ENCODE measurements around the gene CCDC38.
A peak's percentile ranks its signal among the peaks of the same experiment; 100 is the strongest.
"Not testable (repeated sequence)": the region's sequence is repeated elsewhere in the genome, so short reads cannot be mapped to it uniquely, and the experiment has no call there.

CCDC38 gene

DNA sequence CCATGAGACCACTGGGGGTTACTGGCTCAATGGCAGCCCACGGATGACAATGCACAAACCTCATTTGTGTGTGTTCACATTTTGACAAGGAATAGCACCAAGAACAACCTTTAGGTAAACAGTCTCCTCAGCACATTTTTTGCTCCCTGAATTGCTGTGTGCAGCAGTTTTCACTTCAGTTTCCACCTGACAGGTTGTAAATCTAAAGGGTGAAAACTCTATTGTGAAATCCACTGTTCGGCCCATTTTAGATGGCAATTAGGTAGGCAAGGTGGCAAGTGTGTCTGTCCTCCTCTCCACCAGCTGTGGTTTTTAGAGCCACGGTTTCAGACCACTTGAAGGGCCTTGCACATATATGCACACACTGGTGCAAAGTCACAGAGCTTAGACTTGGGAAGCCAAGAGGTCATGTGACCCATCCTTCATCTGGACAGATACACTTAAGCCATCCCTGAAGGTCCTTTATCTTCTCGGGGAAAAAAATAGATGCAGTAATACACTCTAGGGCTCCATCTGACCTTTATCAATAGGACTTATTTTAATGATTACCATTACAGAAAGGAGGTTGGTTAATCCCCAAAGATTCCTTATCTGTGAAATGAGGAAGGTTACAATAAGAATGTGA lies 30.5 kb upstream of the CCDC38 start:
- ATAC-seq, result no peak
- no peak overlapping the region for H3K27ac Mint-ChIP-seq
- no peaks in the 10 kb centered on the region for H3K36me3 Mint-ChIP-seq
- no peak for DNase-seq (ENCODE audit: low spot score in 2 of 2)
- H3K4me3 Mint-ChIP-seq, result no peak overlapping the region
- no peaks in the 10 kb centered on the region for H3K4me1 Mint-ChIP-seq
- no peaks in the 10 kb centered on the region for H3K9me3 Mint-ChIP-seq

- no peaks in the 10 kb centered on the region for H3K36me3 Mint-ChIP-seq
- ATAC-seq, result no peak
- H3K4me1 Mint-ChIP-seq, result no peaks in the 10 kb centered on the region
- no peak overlapping the region for H3K27ac Mint-ChIP-seq
- peak in 1 of 2 donors; percentile 25 for DNase-seq (ENCODE audit: low spot score in 2 of 2)
- H3K4me3 Mint-ChIP-seq, result no peak overlapping the region
- no peaks in the 10 kb centered on the region for H3K9me3 Mint-ChIP-seq
Observed at GRCh38 chr12:95970905-95971304, 28.5 kb upstream of the CCDC38 start.

DNA sequence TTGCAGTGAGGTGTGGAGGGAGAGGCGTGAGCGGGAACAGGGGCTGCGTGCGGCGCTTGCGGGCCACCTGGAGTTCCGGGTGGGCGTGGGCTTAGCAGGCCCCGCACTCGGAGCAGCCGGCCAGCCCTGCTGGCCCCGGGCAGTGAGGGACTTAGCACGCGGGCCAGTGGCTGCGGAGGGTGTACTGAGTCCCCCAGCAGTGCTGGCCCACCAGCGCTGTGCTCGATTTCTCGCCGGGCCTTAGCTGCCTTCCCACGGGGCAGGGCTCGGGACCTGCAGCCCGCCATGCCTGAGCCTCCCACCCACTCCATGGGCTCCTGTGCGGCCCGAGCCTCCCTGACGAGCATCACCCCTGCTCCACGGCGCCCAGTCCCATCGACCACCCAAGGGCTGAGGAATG lies 26.7 kb upstream of the CCDC38 start:
- not testable (repeated sequence) for H3K36me3 Mint-ChIP-seq; DNase-seq (ENCODE audit: low spot score in 2 of 2); H3K4me3 Mint-ChIP-seq; H3K9me3 Mint-ChIP-seq; H3K27ac Mint-ChIP-seq; ATAC-seq; H3K4me1 Mint-ChIP-seq

DNA sequence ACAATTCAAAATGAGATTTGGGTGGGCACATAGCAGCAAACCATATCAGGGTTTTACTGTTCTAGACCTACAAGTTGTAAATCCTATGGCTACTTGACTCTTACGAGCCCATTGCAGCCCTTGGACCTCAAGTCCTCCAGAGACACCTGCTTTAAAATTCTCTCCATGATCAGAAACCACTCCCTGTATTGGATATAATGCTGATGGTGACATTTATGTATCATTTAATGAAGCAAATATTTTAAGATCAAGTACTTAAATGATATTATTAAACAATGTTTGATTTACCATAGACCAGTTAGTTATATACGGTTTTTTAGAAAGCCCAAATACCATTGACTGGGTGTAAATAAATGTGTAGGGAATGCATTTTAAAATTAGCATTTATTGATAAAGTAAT lies 24.9 kb upstream of the CCDC38 start:
- H3K9me3 Mint-ChIP-seq, result no peaks in the 10 kb centered on the region
- no peak overlapping the region for H3K27ac Mint-ChIP-seq
- H3K4me3 Mint-ChIP-seq, result no peak overlapping the region
- no peaks in the 10 kb centered on the region for H3K36me3 Mint-ChIP-seq
- peak in 1 of 2 donors; percentile 4 for DNase-seq (ENCODE audit: low spot score in 2 of 2)
- ATAC-seq, result no peak
- no peaks in the 10 kb centered on the region for H3K4me1 Mint-ChIP-seq

DNA sequence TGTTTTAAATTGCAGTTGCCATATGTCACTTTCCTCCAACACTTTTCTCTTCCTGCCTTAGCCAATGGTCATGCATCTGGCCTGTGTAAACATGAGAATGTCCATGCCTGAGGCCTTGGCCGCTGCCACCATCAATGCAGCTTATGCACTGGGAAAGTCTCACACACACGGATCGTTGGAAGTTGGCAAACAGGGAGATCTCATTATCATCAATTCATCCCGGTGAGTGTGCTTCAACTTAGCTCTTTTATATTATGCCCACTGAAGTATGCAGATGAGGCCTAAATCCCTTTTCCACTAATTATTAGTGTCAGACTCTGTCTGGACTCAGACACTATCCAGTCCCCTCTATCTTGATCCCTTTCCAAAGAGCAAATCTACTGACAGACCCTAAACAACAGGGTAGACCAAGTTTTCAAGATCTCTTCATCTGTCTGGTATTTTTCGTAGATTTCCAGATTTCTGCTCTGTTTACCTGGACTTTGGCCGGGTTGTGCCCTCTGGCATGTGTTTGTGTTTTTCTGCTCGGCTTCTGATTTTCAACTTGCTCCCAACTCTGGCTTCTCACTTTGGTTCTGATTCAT lies 24.0 kb upstream of the CCDC38 start:
- H3K4me3 Mint-ChIP-seq, result no peak overlapping the region
- no peak for DNase-seq (ENCODE audit: low spot score in 2 of 2)
- H3K9me3 Mint-ChIP-seq, result no peaks in the 10 kb centered on the region
- H3K4me1 Mint-ChIP-seq, result no peaks in the 10 kb centered on the region
- no peak overlapping the region for H3K27ac Mint-ChIP-seq
- no peaks in the 10 kb centered on the region for H3K36me3 Mint-ChIP-seq
- no peak for ATAC-seq

DNA sequence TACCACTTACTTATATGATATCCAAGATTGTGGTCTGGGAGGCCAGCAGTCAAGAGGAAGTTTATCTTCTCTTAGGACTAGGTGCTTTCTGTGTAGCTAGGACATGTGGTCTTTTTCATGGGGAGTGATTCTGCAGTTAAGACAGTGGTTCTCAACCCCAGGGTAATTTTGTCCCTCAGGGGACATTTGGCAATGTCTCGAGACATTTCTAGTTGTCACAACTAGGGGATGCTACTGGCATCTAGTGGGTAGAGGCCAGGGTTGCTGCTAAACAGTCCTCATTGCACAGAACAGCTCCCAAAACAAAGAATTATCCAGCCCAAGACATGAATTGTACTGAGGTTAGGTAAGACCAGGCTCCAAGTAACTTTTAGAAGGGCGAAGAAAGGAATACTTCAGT lies 20.7 kb upstream of the CCDC38 start:
- no peak overlapping the region for H3K27ac Mint-ChIP-seq
- no peaks in the 10 kb centered on the region for H3K4me1 Mint-ChIP-seq

DNA sequence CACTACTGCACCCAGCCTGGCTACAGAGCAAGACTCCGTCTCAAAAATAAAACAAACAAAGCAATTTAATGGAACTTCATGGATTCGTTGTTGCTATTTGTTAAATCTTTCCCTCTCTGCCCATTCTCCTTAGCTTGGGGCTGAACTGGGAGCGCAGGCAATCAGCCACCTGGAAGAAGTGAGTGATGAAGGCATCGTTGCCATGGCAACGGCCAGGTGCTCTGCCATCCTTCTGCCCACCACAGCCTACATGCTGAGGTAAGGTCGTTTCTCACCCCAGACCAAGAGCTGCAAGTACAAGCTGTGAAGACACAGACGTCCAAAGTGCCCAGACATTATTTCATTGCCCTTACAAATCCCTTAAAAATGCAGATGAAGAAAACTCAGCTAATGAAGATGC lies 19.8 kb upstream of the CCDC38 start:
- no peaks in the 10 kb centered on the region for H3K4me1 Mint-ChIP-seq
- no peaks in the 10 kb centered on the region for H3K36me3 Mint-ChIP-seq
- H3K4me3 Mint-ChIP-seq, result no peak overlapping the region
- DNase-seq (ENCODE audit: low spot score in 2 of 2) (no peak), ATAC-seq (no peak)
- H3K27ac Mint-ChIP-seq, result no peak overlapping the region
- no peaks in the 10 kb centered on the region for H3K9me3 Mint-ChIP-seq

More for the DNA sequence above, 20.7 kb upstream of the CCDC38 start:
- no peak for DNase-seq (ENCODE audit: low spot score in 2 of 2)
- no peak for ATAC-seq
- no peak overlapping the region for H3K4me3 Mint-ChIP-seq
- no peaks in the 10 kb centered on the region for H3K9me3 Mint-ChIP-seq
- no peaks in the 10 kb centered on the region for H3K36me3 Mint-ChIP-seq

DNA sequence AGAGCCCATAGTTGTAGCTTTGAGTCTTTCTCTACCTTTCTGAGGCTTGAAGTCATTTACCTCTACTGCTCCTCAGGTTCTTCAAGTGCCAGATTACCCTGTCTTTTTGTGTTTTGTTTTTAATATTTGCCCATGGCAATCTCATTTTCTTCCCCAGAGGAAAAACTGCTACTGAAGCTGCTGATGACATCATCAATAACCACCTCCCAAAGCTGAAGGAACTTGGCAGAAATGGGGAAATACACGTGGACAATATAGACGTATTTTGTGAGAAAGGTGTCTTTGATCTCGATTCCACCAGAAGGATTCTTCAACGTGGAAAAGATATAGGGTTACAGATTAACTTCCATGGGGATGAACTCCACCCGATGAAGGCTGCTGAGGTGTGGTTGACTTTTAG lies 17.8 kb upstream of the CCDC38 start:
- ATAC-seq, result no peak
- H3K4me3 Mint-ChIP-seq, result no peak overlapping the region

GRCh38 chr12:95959107-95959506 lies 16.7 kb upstream of the CCDC38 start:
- ATAC-seq (no peak), DNase-seq (ENCODE audit: low spot score in 2 of 2) (no peak)
- no peaks in the 10 kb centered on the region for H3K4me1 Mint-ChIP-seq
- no peaks in the 10 kb centered on the region for H3K9me3 Mint-ChIP-seq
- H3K27ac Mint-ChIP-seq, result no peak overlapping the region
- H3K36me3 Mint-ChIP-seq, result no peaks in the 10 kb centered on the region
- H3K4me3 Mint-ChIP-seq, result no peak overlapping the region

More for the DNA sequence above, 17.8 kb upstream of the CCDC38 start:
- Mint-ChIP-seq H3K4me1 (no peaks in the 10 kb centered on the region), H3K9me3 (no peaks in the 10 kb centered on the region), H3K27ac (no peak overlapping the region), H3K36me3 (no peaks in the 10 kb centered on the region)
- DNase-seq (ENCODE audit: low spot score in 2 of 2), result no peak

DNA sequence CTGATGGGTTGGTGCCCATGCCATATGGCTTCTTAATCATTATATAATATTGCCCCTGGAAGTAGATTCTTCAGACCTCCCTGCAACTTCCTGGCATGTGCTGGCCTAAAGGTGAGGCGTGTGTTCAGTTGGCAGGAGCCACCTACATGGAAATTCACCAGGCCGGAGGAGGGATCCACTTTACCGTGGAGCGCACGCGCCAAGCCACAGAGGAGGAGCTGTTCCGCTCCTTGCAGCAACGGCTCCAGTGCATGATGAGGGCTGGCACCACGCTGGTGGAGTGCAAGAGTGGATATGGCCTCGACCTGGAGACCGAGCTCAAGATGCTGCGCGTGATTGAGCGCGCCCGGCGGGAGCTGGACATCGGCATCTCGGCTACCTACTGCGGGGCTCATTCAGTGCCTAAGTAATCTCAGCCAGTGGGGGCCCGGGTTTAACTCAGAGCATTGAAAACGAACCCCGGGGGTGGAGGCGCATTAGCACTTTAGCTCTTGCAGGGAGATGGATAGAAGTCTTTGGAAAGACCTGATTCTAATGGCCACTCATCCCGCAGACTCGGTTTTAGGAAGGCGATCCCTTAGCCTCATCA lies 14.2 kb upstream of the CCDC38 start:
- DNase-seq (ENCODE audit: low spot score in 2 of 2), result no peak
- no peak for ATAC-seq
- Mint-ChIP-seq H3K4me3 (no peak overlapping the region), H3K36me3 (no peaks in the 10 kb centered on the region), H3K4me1 (no peaks in the 10 kb centered on the region), H3K9me3 (no peaks in the 10 kb centered on the region), H3K27ac (no peak overlapping the region)

GRCh38 chr12:95955549-95956159 lies 13.2 kb upstream of the CCDC38 start:
- H3K9me3 Mint-ChIP-seq, result no peaks in the 10 kb centered on the region
- H3K4me1 Mint-ChIP-seq, result no peaks in the 10 kb centered on the region
- no peak for DNase-seq (ENCODE audit: low spot score in 2 of 2)
- no peak for ATAC-seq
- H3K4me3 Mint-ChIP-seq, result no peak overlapping the region
- no peak overlapping the region for H3K27ac Mint-ChIP-seq
- no peaks in the 10 kb centered on the region for H3K36me3 Mint-ChIP-seq

- no peak for DNase-seq (ENCODE audit: low spot score in 2 of 2)
- Mint-ChIP-seq H3K9me3 (no peaks in the 10 kb centered on the region), H3K4me1 (no peaks in the 10 kb centered on the region), H3K4me3 (no peak overlapping the region), H3K27ac (no peak overlapping the region), H3K36me3 (no peaks in the 10 kb centered on the region)
- no peak for ATAC-seq
Observed at GRCh38 chr12:95953000-95953399, 10.6 kb upstream of the CCDC38 start.

DNA sequence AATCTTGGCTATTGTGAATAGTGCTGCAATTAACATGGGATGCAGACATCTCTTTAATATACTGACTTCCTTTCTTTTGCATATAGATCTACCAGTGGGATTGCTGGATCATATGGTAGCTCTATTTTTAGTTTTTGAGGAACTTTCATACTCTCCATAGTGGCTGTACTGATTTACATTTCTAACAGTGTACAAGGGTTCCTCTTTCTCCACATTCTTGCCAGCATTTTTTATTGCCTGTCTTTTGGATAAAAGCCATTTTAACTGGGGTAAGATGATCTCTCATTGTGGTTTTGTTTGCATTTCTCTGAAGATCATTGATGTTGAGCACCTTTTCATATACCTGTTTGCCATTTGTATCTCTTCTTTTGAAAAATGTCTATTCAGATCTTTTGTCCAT lies 9.1 kb upstream of the CCDC38 start:
- no peaks in the 10 kb centered on the region for H3K9me3 Mint-ChIP-seq
- DNase-seq (ENCODE audit: low spot score in 2 of 2) (no peak), ATAC-seq (no peak)
- H3K4me3 Mint-ChIP-seq, result no peak overlapping the region
- no peaks in the 10 kb centered on the region for H3K36me3 Mint-ChIP-seq
- H3K27ac Mint-ChIP-seq, result no peak overlapping the region
- no peaks in the 10 kb centered on the region for H3K4me1 Mint-ChIP-seq

DNA sequence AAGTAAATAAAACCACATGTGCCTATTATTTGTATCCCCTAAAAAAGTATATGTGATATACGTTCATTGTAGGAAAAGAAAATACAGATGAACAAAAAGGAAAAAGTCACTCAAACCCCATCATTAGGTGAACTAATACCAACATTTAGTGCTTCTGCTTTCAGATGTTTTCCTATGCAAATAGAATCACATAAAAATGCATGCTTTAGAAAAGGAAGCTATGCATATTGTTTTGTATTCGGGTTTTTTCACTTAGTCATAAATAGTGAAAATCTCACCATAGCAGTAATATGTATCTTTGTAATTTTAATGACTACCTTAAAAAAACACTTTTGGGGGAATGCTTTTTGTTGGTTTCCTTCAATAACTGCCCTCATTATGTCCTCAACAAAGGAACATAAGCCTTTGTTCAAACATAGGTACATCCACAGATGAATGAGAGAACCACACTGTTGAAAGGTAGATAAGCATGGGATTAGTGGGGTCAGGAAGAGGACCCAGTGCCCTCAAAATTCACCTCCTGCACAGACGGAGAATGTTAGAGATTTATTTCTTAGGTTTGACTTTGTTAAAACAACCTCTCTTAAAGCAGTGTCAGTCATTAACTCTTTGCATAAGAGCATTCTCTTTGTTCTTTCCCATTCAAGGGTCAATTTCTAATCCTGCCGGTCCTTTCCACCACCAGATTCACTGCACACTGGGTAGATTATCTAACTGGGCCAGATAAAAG lies 7.2 kb upstream of the CCDC38 start:
- no peak overlapping the region for H3K4me3 Mint-ChIP-seq
- no peak overlapping the region for H3K27ac Mint-ChIP-seq
- H3K36me3 Mint-ChIP-seq, result no peaks in the 10 kb centered on the region
- H3K9me3 Mint-ChIP-seq, result no peaks in the 10 kb centered on the region
- ATAC-seq, result no peak
- DNase-seq (ENCODE audit: low spot score in 2 of 2), result no peak
- H3K4me1 Mint-ChIP-seq, result no peaks in the 10 kb centered on the region

GRCh38 chr12:95944108-95944704 lies 1.8 kb upstream of the CCDC38 start:
- Mint-ChIP-seq H3K27ac (no peak overlapping the region), H3K4me3 (peak overlapping the region; percentile 81), H3K36me3 (no peaks in the 10 kb centered on the region), H3K4me1 (peaks cover 5% of the 10 kb centered on the region), H3K9me3 (no peaks in the 10 kb centered on the region)
- DNase-seq (ENCODE audit: low spot score in 2 of 2) (no peak), ATAC-seq (no peak)

Data from stimulated activated effector memory CD8-positive, alpha-beta T cell treated with anti-CD3 and anti-CD28 coated beads, Interleukin-12 subunit alpha, Interleukin-12 subunit beta, amount 100 ng/mL, for 72 hours (primary cell).